GM19467 (cell line): Measurements from ENCODE around the gene NSA2.
"Not testable (repeated sequence)": the region's sequence is repeated elsewhere in the genome, so short reads cannot be mapped to it uniquely, and the experiment has no call there.

Experiments
- ATAC-seq: cut with Tn5 transposase; IDR thresholded peaks from one replicate; pipeline ENCODE4 v1.9.1; 2021; ENCODE audit warnings: mild to moderate bottlenecking, moderate library complexity; ENCODE audit not compliant: unreplicated experiment

Gene NSA2

GRCh38 chr5:74766849-74767578 is at the start of gene NSA2, which contains the start of gene GFM2:
NSA2 (plus strand) TSS chr5:74767249; CDS start chr5:74767361, 112 bp downstream.
GFM2 (minus strand) TSS chr5:74767117; CDS start chr5:74763742, 3,375 bp downstream.
- peak; percentile 86 for ATAC-seq

- ATAC-seq = no peak
Observed at GRCh38 chr5:74717596-74717995, 49.5 kb upstream of the NSA2 start.

GRCh38 chr5:74722271-74722670 is 44.8 kb upstream of the NSA2 start:
- no peak for ATAC-seq

GRCh38 chr5:74725331-74725730 is 41.7 kb upstream of the NSA2 start:
- no peak for ATAC-seq

GRCh38 chr5:74736759-74737158 is 30.3 kb upstream of the NSA2 start:
- no peak for ATAC-seq

- ATAC-seq = no peak
Observed at GRCh38 chr5:74738406-74738805, 28.6 kb upstream of the NSA2 start.

- ATAC-seq = not testable (repeated sequence)
Observed at GRCh38 chr5:74748742-74749141, 18.3 kb upstream of the NSA2 start.

GRCh38 chr5:74761241-74761640 is 5.8 kb upstream of the NSA2 start:
- no peak for ATAC-seq

GRCh38 chr5:74762599-74762998 is 4.5 kb upstream of the NSA2 start:
- no peak for ATAC-seq

GRCh38 chr5:74763504-74763903 is 3.5 kb upstream of the NSA2 start:
- ATAC-seq = no peak

GRCh38 chr5:74765201-74765600 is 1.8 kb upstream of the NSA2 start:
- ATAC-seq = no peak

- ATAC-seq = no peak
Observed at GRCh38 chr5:74765929-74766328, 1.1 kb upstream of the NSA2 start.

- ATAC-seq = peak; percentile 47
Observed at GRCh38 chr5:74766418-74766848, 616 bp upstream of the NSA2 start.

- peak; percentile 16 for ATAC-seq
Observed at GRCh38 chr5:74767579-74767913, 497 bp downstream of the NSA2 start.

GRCh38 chr5:74772359-74772758 is 5.3 kb downstream of the NSA2 start:
- no peak for ATAC-seq

GRCh38 chr5:74778609-74779008 is 11.6 kb downstream of the NSA2 start:
- ATAC-seq = no peak

GRCh38 chr5:74786851-74787250 is 19.8 kb downstream of the NSA2 start:
- no peak for ATAC-seq

- ATAC-seq = no peak
Observed at GRCh38 chr5:74787424-74787823, 20.4 kb downstream of the NSA2 start.

- ATAC-seq = not testable (repeated sequence)
Observed at GRCh38 chr5:74791669-74792068, 24.6 kb downstream of the NSA2 start.

- ATAC-seq = no peak
Observed at GRCh38 chr5:74798977-74799911, 32.2 kb downstream of the NSA2 start.

GRCh38 chr5:74801197-74801596 is 34.1 kb downstream of the NSA2 start:
- no peak for ATAC-seq

GRCh38 chr5:74801941-74802340 is 34.9 kb downstream of the NSA2 start:
- ATAC-seq = no peak
